Forelimb muscle (tissue), 1 donor: ENCODE measurements around the gene PGAP2. TPM values are rescaled to one million over a fixed set of nuclear protein-coding genes. Genes with fewer than 3 reads are reported as not detected.
A peak's percentile ranks its signal among the peaks of the same experiment; 100 is the strongest.
"Not testable (repeated sequence)": the region's sequence is repeated elsewhere in the genome, so short reads cannot be mapped to it uniquely, and the experiment has no call there.

ENCODE experiments used
- DNase-seq: peaks from one replicate; pipeline ENCODE4 v3.0.0-alpha.2; 2013; ENCODE audit warnings: low read depth
- polyA plus RNA-seq: library from polyadenylated mRNA; unstranded; fragments of 120-200 nt; gene quantifications from one replicate; pipeline ENCODE4 v1.2.1, GENCODE V29; 2013; ENCODE audit not compliant: insufficient read length

The PGAP2 gene
- polyA plus RNA-seq: 24.7 TPM

- DNase-seq: no peak
These were observed at the start of gene PGAP2 for GRCh38 chr11:3807909-3808860. TSS of gene PGAP2 (plus strand) at chr11:3808560. CDS start at chr11:3811260, 2,700 bp downstream.

GRCh38 chr11:3764266-3764665 is 44.1 kb upstream of the PGAP2 start:
- no peak for DNase-seq

- DNase-seq: not testable (repeated sequence)
These were observed 41.5 kb upstream of the PGAP2 start for GRCh38 chr11:3766836-3767235.

- DNase-seq: no peak
These were observed 40.8 kb upstream of the PGAP2 start for GRCh38 chr11:3767536-3767935.

GRCh38 chr11:3773180-3773579 is 35.2 kb upstream of the PGAP2 start:
- no peak for DNase-seq

GRCh38 chr11:3775736-3776406 is 32.5 kb upstream of the PGAP2 start:
- no peak for DNase-seq

GRCh38 chr11:3781423-3781822 is 26.9 kb upstream of the PGAP2 start:
- DNase-seq: no peak

GRCh38 chr11:3782963-3783362 is 25.4 kb upstream of the PGAP2 start:
- no peak for DNase-seq

- no peak for DNase-seq
These were observed 24.7 kb upstream of the PGAP2 start for GRCh38 chr11:3783611-3784010.

- DNase-seq: no peak
These were observed 21.5 kb upstream of the PGAP2 start for GRCh38 chr11:3786781-3787428.

GRCh38 chr11:3794387-3794786 is 14.0 kb upstream of the PGAP2 start:
- not testable (repeated sequence) for DNase-seq

- DNase-seq: no peak
These were observed 13.0 kb upstream of the PGAP2 start for GRCh38 chr11:3795131-3796001.

GRCh38 chr11:3796002-3796311 is 12.4 kb upstream of the PGAP2 start:
- DNase-seq: no peak

- DNase-seq: no peak
These were observed 12.0 kb upstream of the PGAP2 start for GRCh38 chr11:3796346-3796745.

GRCh38 chr11:3796801-3797328 is 11.5 kb upstream of the PGAP2 start:
- DNase-seq: no peak

- peak; percentile 98 for DNase-seq
These were observed 10.8 kb upstream of the PGAP2 start, which contains the start of gene NUP98 for GRCh38 chr11:3797329-3798090. TSS of gene NUP98 (minus strand) at chr11:3797554. CDS start at chr11:3782117, 15,437 bp downstream.

- DNase-seq: no peak
These were observed 9.2 kb upstream of the PGAP2 start for GRCh38 chr11:3799143-3799542.

- no peak for DNase-seq
These were observed 8.5 kb upstream of the PGAP2 start for GRCh38 chr11:3799873-3800272.

GRCh38 chr11:3802011-3802790 is 6.2 kb upstream of the PGAP2 start:
- DNase-seq: no peak
